ENCODE results near the gene RPL36AL. TPM values are rescaled to one million over a fixed set of nuclear protein-coding genes. Genes with fewer than 3 reads are reported as not detected.
"Not testable (repeated sequence)": the region's sequence is repeated elsewhere in the genome, so short reads cannot be mapped to it uniquely, and the experiment has no call there.

The RPL36AL gene
- 238 and 277 TPM in 2 replicates for total RNA-seq

GRCh38 chr14:49620182-49621113 lies at the start of gene RPL36AL, which contains the start of gene MGAT2:
Gene RPL36AL, minus strand, starts transcription at chr14:49620626. Its CDS starts 1,522 bp downstream, at chr14:49619104.
Gene MGAT2, plus strand, starts transcription at chr14:49620799. Its CDS starts 470 bp downstream, at chr14:49621269.
- DNase-seq (ENCODE audit: low read depth) = peak; percentile 95

GRCh38 chr14:49659526-49660455 lies 39.4 kb upstream of the RPL36AL start:
- no peak for DNase-seq (ENCODE audit: low read depth)

DNA sequence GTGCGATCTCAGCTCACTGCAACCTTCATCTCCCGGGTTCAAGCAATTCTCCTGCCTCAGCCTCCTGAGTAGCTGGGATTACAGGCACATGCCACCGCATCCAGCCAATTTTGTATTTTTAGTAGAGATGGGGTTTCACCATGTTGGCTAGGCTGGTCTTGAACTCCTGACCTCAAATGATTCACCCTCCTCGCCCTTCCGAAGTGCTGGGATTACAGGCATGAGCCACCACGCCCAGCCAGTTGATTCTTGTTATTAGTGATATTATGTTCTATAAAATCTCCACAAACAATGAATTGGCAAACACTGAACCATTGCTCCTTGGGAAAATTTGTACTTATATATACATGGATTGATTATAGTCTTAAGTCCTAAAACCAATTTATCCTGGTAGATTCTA lies 37.1 kb upstream of the RPL36AL start:
- not testable (repeated sequence) for DNase-seq (ENCODE audit: low read depth)

DNA sequence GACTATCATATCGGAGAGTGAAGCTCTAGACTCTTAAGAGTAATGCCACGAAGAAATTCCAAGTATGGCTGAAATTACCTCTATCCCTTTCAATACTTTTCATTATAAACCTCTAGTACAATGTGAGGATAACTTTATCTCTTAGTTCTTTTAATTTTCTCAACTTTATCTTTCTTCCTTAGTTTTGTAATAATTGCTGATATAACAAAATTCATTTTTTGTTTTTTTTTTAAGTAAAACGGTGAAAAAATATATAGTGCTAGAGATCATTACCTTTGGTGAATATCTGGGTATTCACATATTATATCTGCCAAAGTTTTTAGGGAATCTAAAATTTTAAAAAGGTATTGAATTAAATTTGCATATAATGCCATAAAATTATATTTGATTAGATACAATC lies 34.1 kb upstream of the RPL36AL start:
- no peak for DNase-seq (ENCODE audit: low read depth)

GRCh38 chr14:49653508-49653907 lies 33.1 kb upstream of the RPL36AL start:
- DNase-seq (ENCODE audit: low read depth) = no peak

- no peak for DNase-seq (ENCODE audit: low read depth)
Observed at GRCh38 chr14:49642163-49642562, 21.7 kb upstream of the RPL36AL start.

DNA sequence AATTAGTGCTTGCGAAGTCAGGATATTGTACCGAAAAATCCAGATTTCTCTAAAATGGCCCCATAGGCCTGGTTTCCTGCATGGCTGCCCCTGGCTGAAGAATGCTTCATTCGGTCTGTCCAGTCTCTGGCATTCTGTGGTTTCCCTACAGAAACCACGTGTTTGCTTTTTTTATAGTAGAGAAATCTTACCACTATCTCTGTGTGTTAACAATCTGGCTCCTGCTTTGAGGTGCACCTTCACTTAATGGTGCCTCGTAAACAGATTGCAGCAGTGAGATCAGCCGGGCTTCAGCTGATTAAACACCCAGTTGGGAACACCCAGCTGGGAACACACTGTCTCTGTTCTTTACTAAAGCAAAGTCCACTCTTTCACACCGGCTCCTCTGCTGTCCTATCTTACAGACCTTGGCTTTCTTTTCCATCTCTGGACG lies 21.3 kb upstream of the RPL36AL start:
- peak; percentile 85 for DNase-seq (ENCODE audit: low read depth)

DNA sequence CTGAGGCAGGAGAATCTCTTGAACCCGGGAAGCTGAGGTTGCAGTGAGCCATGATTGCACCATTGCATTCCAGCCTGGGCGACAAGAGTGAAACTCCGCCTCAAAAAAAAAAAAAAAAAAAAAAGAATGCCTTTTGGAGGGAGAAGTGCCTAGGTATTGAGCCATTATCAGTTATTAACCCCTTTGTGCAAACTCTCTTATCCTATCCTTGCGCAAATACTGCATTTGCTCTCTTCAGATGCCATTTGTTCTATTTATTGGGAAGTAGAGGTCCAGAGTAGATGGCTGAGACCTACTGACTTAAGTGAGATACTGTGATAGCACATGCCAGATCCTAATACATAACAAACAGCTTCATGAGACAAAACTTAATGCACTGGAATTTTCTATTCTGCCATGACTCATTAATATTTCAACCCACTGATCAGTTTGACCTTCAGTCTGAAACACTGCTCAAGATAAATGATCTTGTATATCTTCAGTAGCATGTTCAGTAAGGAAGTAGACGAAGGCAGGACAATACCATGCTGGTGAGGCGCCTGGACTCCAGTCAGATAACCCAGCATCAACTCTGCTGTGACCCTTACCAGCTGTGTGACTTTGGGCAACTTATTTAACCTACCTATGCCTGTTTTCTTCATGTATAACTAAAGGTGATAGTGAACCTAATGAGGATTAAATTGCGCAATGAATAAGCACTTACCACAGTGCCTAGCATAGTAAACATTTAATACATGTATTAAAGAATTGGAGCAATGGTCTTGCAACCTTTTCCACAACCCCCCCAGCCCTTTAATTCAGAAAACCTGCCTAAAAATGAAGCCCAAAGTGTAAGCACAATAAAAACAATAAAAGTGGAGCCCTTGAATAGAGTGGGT lies 20.4 kb upstream of the RPL36AL start:
- no peak for DNase-seq (ENCODE audit: low read depth)

DNA sequence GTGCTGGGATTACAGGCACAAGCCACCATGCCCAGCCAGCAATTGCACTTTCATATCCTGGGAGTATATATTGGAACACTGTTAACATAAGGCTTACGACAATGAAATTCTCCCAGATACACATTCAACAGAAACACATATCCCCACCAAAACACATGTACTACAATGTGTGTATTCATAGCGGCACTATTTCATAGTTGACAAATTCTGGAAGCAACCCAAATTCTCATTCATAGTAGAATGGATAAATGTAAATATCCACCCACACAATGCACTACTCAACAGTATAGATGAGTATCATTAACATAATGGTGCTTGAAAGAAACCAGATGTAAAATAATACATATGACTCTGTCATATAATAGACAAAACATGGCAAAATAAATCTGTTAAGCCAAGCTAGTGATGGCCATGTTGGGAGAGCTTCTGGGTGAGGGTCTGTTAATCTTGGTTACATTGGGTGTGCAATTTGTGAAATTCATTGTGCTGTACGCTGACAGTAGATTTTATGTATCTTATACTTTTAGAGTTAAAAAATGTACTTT lies 17.2 kb upstream of the RPL36AL start:
- DNase-seq (ENCODE audit: low read depth) = no peak

GRCh38 chr14:49636866-49637265 lies 16.4 kb upstream of the RPL36AL start:
- no peak for DNase-seq (ENCODE audit: low read depth)

DNA sequence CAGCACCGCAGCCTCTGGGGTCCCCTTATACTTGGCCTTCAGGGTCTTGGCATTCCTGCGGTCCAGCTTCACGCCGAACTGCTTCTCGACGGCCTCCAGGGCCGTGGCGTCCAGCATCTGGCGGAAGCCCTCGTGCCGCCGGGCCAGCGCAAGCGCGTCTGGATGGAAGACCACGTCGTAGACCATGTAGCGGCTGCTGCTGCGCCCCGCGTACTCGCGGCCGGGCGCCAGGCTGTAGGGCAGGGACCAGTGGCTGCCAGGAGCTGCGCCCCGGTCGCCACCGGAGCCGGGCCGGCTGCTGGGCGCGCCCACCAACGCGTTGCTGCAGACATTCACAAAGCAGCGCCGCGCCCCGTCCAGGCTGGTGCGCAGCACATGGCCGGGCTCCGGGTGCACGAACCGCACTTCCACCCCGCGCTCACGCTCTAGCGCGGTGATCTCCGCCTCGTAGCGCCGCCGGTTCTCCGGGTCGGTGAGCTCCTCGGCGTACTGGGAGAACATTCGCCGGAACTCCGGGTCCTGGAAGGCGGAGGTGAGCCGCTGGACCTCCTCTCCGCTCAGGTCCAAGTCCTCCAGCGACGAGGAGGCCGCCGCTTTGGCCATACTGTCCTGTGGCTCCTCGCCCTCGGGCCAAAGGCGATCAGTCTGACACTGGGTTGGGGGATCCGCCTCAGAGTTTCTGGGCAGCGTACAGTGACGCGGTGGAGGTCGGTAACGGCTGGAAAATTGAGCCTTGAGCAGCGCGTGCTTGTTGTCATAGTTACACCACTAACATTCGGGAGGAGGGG lies 14.3 kb upstream of the RPL36AL start, which contains the start of gene DNAAF2:
TSS of gene DNAAF2 (minus strand) at position 698 of the 788 bp plus-strand sequence. CDS start at position 603, 95 bp downstream.
- peak; percentile 74 for DNase-seq (ENCODE audit: low read depth)

GRCh38 chr14:49633640-49634546 lies 13.5 kb upstream of the RPL36AL start:
- DNase-seq (ENCODE audit: low read depth) = peak; percentile 79

DNA sequence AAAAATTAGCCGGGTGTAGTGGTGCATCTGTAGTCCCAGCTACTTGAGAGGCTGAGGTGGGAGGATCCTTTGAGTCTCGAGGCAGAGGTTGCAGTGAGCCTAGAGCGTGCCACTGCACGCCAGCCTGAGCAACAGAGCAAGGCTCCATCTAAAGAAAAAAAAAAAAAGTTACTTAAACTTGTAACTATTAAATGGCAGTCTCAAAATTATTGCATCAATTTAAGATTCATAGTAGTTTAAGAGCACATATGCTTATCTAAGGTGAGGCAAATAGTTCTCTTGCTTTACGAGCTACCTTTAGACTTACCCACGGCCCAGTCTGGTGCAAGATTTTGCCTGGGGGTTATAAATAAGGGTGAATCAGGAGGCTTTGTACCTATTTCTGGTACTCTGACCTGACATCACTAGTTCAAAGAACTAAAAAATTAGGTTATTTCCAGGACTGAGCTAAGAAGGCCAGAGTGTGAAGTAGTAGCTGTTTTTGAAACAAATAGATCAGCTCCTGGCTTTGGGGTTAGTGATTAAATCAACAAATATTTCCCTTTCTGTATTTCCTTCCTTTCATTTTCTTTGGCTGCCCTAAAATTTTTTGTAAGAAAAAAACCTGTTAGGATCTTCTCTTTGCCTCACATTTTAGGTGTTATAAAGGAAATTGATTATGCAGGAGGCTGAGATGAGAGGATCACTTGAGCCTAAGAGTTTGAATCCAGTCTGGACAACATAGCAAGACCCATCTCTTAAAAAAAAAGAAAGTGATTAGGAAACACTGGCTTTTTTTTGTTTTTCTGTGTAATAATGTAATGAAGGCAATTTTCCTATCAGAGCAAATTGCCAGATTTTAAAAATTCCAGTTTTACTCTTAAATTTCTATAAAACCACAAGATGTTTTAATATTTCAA lies 3.8 kb upstream of the RPL36AL start:
- DNase-seq (ENCODE audit: low read depth) = peak; percentile 45

DNA sequence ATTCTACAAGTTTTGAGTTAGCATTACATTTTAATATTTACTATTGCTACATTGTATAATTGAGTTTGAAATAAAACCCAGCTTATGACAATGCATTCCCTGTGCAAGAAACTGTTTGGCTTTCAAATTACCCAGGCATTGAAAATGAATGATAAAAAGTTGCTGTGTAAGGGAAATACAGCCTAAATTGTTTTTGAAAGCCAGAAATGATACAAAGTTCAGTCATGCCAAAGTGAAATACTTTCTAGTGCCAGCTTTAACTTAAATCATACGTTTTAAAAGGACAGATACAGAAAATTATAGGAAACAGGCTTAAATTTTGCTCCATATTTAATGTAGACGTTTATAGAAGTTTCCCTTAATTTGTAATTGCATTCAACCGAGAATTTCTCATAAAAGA lies 3.0 kb upstream of the RPL36AL start:
- DNase-seq (ENCODE audit: low read depth) = no peak

- DNase-seq (ENCODE audit: low read depth) = no peak
Observed at GRCh38 chr14:49622022-49622607, 1.7 kb upstream of the RPL36AL start.

- DNase-seq (ENCODE audit: low read depth) = no peak
Observed at GRCh38 chr14:49621114-49621881, 872 bp upstream of the RPL36AL start.

- DNase-seq (ENCODE audit: low read depth) = no peak
Observed at GRCh38 chr14:49619730-49620129, 696 bp downstream of the RPL36AL start.

Measured in renal cortical epithelial cell (primary cell).